Osteoblast (primary cell): Measurements from ENCODE around the gene TOB1. TPM values are rescaled to one million over a fixed set of nuclear protein-coding genes. Genes with fewer than 3 reads are reported as not detected.
"Not testable (repeated sequence)": the region's sequence is repeated elsewhere in the genome, so short reads cannot be mapped to it uniquely, and the experiment has no call there.

ENCODE experiments used
- DNase-seq: peaks from one replicate; pipeline ENCODE4 v3.0.0; 2011; ENCODE audit warnings: low spot score, mixed read lengths; ENCODE audit not compliant: insufficient read length; ENCODE audit errors: missing footprints
- H2AFZ ChIP-seq: 2 replicates; pipeline ENCODE4 v1.6.0; 2011; ENCODE audit warnings: mild to moderate bottlenecking, low read length
- H3K27ac ChIP-seq: 2 replicates; pipeline ENCODE4 v1.5.1; 2011; ENCODE audit warnings: mild to moderate bottlenecking, low read depth, low read length, moderate library complexity
- H3K27me3 ChIP-seq: 2 replicates; pipeline ENCODE4 v1.6.0; 2012; ENCODE audit warnings: mild to moderate bottlenecking, control low read depth, inconsistent platforms, low read length, moderate library complexity; ENCODE audit not compliant: insufficient read depth
- H3K36me3 ChIP-seq: 2 replicates; pipeline ENCODE4 v1.5.1; 2011; ENCODE audit warnings: mild to moderate bottlenecking, low read length, control low read depth, moderate library complexity; ENCODE audit not compliant: insufficient read depth
- H3K4me1 ChIP-seq: 2 replicates; pipeline ENCODE4 v1.5.1; 2011; ENCODE audit warnings: mild to moderate bottlenecking, low read length, control low read depth, moderate library complexity; ENCODE audit not compliant: insufficient read depth
- H3K4me2 ChIP-seq: 2 replicates; pipeline ENCODE4 v1.6.0; 2011; ENCODE audit warnings: mild to moderate bottlenecking, low read length; ENCODE audit not compliant: insufficient read depth
- H3K4me3 ChIP-seq: fragments of 200-600 bp; sonication (generic); 3 replicates; pipeline ENCODE4 v1.5.1; 2012; ENCODE audit warnings: mild to moderate bottlenecking, low read length, inconsistent platforms; ENCODE audit not compliant: insufficient read depth
- H3K79me2 ChIP-seq: 2 replicates; pipeline ENCODE4 v1.6.0; 2012; ENCODE audit warnings: mild to moderate bottlenecking, low read length, control low read depth, inconsistent platforms; ENCODE audit not compliant: insufficient read depth
- H3K9me3 ChIP-seq: 2 replicates; pipeline ENCODE4 v1.5.1; 2011; ENCODE audit warnings: low read depth, low read length, control low read depth
- H4K20me1 ChIP-seq: 2 replicates; pipeline ENCODE4 v1.6.0; 2012; ENCODE audit warnings: mild to moderate bottlenecking, low read length, control low read depth; ENCODE audit not compliant: insufficient read depth
- total RNA-seq: library from RNA; depleted of rRNA; stranded (reverse); fragments of >200 nt; gene quantifications from 2 replicates; pipeline ENCODE4 v1.2.3, GENCODE V29; 2012
- TF ChIP-seq, protein P1 (sequence below): IDR thresholded peaks from 2 replicates; pipeline ENCODE4 v1.5.1; 2011; ENCODE audit warnings: mild to moderate bottlenecking, low read depth, low read length, moderate library complexity; ENCODE audit errors: extremely low read depth

The TOB1 gene
- total RNA-seq, 1 donor = 18.8 TPM

GRCh38 chr17:50861822-50862528 lies 4.2 kb downstream of the TOB1 start:
- peaks cover 21% of the 10 kb centered on the region for H3K4me1 ChIP-seq
- no peaks in the 10 kb centered on the region for H3K9me3 ChIP-seq
- peaks cover 20% of the 10 kb centered on the region for H3K36me3 ChIP-seq
- no peak overlapping the region for H2AFZ ChIP-seq
- peaks cover 35% of the 10 kb centered on the region for H3K79me2 ChIP-seq
- TF ChIP-seq, protein P1, sequence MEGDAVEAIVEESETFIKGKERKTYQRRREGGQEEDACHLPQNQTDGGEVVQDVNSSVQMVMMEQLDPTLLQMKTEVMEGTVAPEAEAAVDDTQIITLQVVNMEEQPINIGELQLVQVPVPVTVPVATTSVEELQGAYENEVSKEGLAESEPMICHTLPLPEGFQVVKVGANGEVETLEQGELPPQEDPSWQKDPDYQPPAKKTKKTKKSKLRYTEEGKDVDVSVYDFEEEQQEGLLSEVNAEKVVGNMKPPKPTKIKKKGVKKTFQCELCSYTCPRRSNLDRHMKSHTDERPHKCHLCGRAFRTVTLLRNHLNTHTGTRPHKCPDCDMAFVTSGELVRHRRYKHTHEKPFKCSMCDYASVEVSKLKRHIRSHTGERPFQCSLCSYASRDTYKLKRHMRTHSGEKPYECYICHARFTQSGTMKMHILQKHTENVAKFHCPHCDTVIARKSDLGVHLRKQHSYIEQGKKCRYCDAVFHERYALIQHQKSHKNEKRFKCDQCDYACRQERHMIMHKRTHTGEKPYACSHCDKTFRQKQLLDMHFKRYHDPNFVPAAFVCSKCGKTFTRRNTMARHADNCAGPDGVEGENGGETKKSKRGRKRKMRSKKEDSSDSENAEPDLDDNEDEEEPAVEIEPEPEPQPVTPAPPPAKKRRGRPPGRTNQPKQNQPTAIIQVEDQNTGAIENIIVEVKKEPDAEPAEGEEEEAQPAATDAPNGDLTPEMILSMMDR = no peak
- H3K27me3 ChIP-seq = no peaks in the 10 kb centered on the region
- H3K4me2 ChIP-seq = no peak overlapping the region
- H3K4me3 ChIP-seq = no peak overlapping the region
- no peak overlapping the region for H3K27ac ChIP-seq
- peaks cover 28% of the 10 kb centered on the region for H4K20me1 ChIP-seq
- DNase-seq = no peak

DNA sequence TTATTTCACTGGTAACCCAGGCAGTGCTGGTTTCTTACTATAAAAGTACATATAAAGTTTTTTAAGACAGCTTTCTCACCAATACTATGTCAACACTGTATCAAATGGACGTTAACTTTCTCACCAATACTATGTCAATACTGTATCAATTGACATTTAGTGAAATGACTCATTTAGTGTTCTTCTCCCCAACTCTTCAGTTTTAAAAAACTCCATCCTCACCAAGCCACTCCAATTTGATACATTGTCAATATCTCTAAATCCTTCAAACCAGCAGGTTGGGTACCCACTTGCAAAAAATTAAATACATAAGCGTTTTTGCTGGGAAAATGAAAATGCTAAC lies 4.8 kb downstream of the TOB1 start:
- TF ChIP-seq, protein P1 = no peak
- H3K27ac ChIP-seq = no peak overlapping the region
- no peak for DNase-seq
- no peak overlapping the region for H3K4me2 ChIP-seq
- H2AFZ ChIP-seq = no peak overlapping the region
- H3K4me3 ChIP-seq = no peak overlapping the region
- H3K9me3 ChIP-seq = no peaks in the 10 kb centered on the region
- peaks cover 20% of the 10 kb centered on the region for H3K36me3 ChIP-seq
- H3K27me3 ChIP-seq = no peaks in the 10 kb centered on the region
- peaks cover 18% of the 10 kb centered on the region for H3K4me1 ChIP-seq
- H3K79me2 ChIP-seq = peaks cover 35% of the 10 kb centered on the region
- peaks cover 28% of the 10 kb centered on the region for H4K20me1 ChIP-seq

DNA sequence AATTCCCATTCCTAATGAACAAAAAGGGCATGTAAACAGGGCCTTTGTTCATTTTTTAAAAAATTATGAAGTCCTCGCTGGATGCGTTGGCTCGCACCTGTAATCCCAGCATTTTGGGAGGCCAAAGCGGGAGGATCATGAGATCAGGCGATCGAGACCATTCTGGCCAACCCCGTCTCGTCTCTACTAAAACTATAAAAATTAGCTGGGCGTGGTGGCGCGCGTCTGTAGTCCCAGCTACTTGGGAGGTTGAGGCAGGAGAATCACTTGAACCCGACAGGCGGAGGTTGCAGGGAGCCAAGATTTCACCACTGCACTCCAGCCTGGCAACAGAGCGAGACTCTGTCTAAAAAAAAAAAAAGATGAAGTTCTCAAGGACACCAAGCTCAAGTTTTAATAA lies 6.4 kb downstream of the TOB1 start:
- not testable (repeated sequence) for DNase-seq, H3K27me3 ChIP-seq, H3K4me3 ChIP-seq, H3K4me2 ChIP-seq, H3K27ac ChIP-seq, H2AFZ ChIP-seq, H3K9me3 ChIP-seq
- peaks cover 18% of the 10 kb centered on the region for H3K4me1 ChIP-seq
- peaks cover 21% of the 10 kb centered on the region for H3K79me2 ChIP-seq
- peaks cover 22% of the 10 kb centered on the region for H4K20me1 ChIP-seq
- H3K36me3 ChIP-seq = peaks cover 20% of the 10 kb centered on the region

DNA sequence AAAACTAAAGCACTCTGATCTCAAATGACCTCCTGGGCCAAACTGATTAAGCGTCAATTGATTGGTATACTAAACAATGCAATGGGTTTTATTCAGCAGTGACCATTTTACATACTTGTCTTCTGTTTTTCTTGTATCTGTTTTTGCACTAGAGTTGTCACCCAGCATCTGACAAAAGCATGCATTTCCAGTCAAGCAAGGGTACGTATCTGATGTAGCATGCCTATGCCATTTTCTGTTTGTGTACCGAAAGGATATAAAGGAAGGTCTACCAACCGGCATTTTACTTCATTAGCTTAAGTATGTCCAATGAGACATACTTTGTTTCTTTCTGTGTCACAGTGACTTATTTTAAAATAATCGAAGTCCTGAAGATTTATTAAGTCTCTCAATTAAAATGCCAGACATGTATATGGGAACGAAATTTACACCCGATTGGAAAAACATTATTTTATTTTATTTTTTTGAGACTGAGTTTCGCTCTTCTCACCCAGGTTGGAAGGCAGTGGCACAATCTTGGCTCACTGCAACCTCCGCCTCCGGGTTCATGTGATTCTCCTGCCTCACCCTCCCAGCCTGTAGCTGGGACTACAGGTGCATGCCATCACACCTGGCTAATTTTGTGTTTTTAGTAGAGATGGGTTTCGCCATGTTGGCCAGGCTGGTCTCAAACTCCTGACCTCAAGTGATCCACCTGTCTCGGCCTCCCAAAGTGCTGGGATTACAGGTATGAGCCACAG lies 7.5 kb downstream of the TOB1 start:
- Histone ChIP-seq H3K27me3 (no peaks in the 10 kb centered on the region), H3K4me2 (no peak overlapping the region), H3K27ac (no peak overlapping the region), H3K9me3 (no peaks in the 10 kb centered on the region), H3K79me2 (peaks cover 10% of the 10 kb centered on the region), H3K36me3 (peaks cover 20% of the 10 kb centered on the region), H4K20me1 (peaks cover 13% of the 10 kb centered on the region), H3K4me3 (no peak overlapping the region), H2AFZ (no peak overlapping the region), H3K4me1 (peaks cover 11% of the 10 kb centered on the region)
- no peak for DNase-seq
- TF ChIP-seq, protein P1 = no peak
